Caco-2 (cell line): ENCODE data around the gene MTX1. TPM values are rescaled to one million over a fixed set of nuclear protein-coding genes. Genes with fewer than 3 reads are reported as not detected.

Source experiments
- BruUV-seq: library from RNA; stranded (reverse); fragments of 400-500 nt; replicated peaks from 2 replicates; lab custom pipeline; 2021; lab: Mats Ljungman, UMichigan
- CTCF ChIA-PET: fragments of 300-600 bp; sonication (Branson Sonifier 250); formaldehyde crosslinking; loops from one replicate; lab custom pipeline; 2022; ENCODE audit warnings: antibody characterized with exemption; lab: Charles Lee
- POLR2A ChIA-PET: fragments of 300-600 bp; sonication (Branson Sonifier 250); formaldehyde crosslinking; loops from one replicate; lab custom pipeline; 2022; ENCODE audit warnings: antibody characterized with exemption; lab: Charles Lee
- DNase-seq, 2 experiments: peaks; one replicate each; pipeline versions ENCODE4 v3.0.0 to v3.0.0-alpha.2; 2020 to 2022
- H3K27me3 ChIP-seq: replicated peaks from 2 replicates; pipeline ENCODE4 v1.6.0; 2011; ENCODE audit warnings: low read length; ENCODE audit not compliant: control insufficient read depth, insufficient read depth
- H3K36me3 ChIP-seq: 2 replicates; pipeline ENCODE4 v1.5.1; 2011; ENCODE audit warnings: low read length; ENCODE audit not compliant: control insufficient read depth, insufficient read depth
- H3K4me1 ChIP-seq: fragments of 250-450 bp; sonication (Bioruptor Pico); 2 replicates; pipeline ENCODE4 v1.5.1; 2020; ENCODE audit warnings: mild to moderate bottlenecking
- H3K4me3 ChIP-seq: 2 replicates; pipeline ENCODE4 v1.5.1; 2011; ENCODE audit warnings: low read depth, mild to moderate bottlenecking, control low read depth, low read length
- H3K9me3 ChIP-seq: fragments of 250-450 bp; sonication (Bioruptor Pico); 2 replicates; pipeline ENCODE4 v1.5.1; 2020; ENCODE audit warnings: mild to moderate bottlenecking, moderate library complexity
- H3K27ac Mint-ChIP-seq: one replicate; pipeline ENCODE4 v1.8.0; 2022; ENCODE audit warnings: mixed read lengths; ENCODE audit not compliant: unreplicated experiment
- H3K27me3 Mint-ChIP-seq: one replicate; pipeline ENCODE4 v1.8.0; 2022; ENCODE audit warnings: mixed read lengths; ENCODE audit not compliant: insufficient read depth, unreplicated experiment
- H3K36me3 Mint-ChIP-seq: one replicate; pipeline ENCODE4 v1.8.0; 2022; ENCODE audit warnings: mild to moderate bottlenecking, mixed read lengths; ENCODE audit not compliant: insufficient read depth, unreplicated experiment
- H3K4me1 Mint-ChIP-seq: one replicate; pipeline ENCODE4 v1.8.0; 2022; ENCODE audit warnings: low read depth, mixed read lengths; ENCODE audit not compliant: unreplicated experiment
- H3K4me3 Mint-ChIP-seq: one replicate; pipeline ENCODE4 v1.8.0; 2022; ENCODE audit warnings: mild to moderate bottlenecking, moderate library complexity, mixed read lengths; ENCODE audit not compliant: unreplicated experiment
- H3K9me3 Mint-ChIP-seq: one replicate; pipeline ENCODE4 v1.8.0; 2022; ENCODE audit warnings: mixed read lengths; ENCODE audit not compliant: unreplicated experiment
- CTCF ChIP-seq, 2 experiments: fragments of 200-600 bp in 1 of 2; IDR thresholded peaks; 1 replicate in 1 of 2; 2 replicates in 1 of 2; pipeline versions ENCODE4 v1.5.1 to v1.8.0; 2011 to 2022; ENCODE audit warnings: antibody characterized with exemption in 1 of 2, control low read depth in 1 of 2, inconsistent platforms in 1 of 2, low read depth in 1 of 2, low read length in 1 of 2, mild to moderate bottlenecking in 1 of 2, moderate library complexity in 1 of 2; ENCODE audit not compliant: insufficient read depth in 1 of 2, severe bottlenecking in 1 of 2, unreplicated experiment in 1 of 2
- intact Hi-C: fragments of 100-400 bp; cut with micrococcal nuclease; formaldehyde crosslinking; loops from one replicate; pipeline ENCODE4 v1.10.0; 2022; ENCODE audit not compliant: unreplicated experiment
- total RNA-seq: library from RNA; stranded (reverse); gene quantifications from 2 replicates; pipeline ENCODE4 v1.2.3, GENCODE V29; 2022

The MTX1 gene
- total RNA-seq, 1 experiment from 2014 or later = 65.3 TPM

GRCh38 chr1:155207806-155208540, 522 bp upstream of the MTX1 start, which contains the start of gene THBS3:
Gene THBS3 (minus strand): TSS chr1:155207897. CDS start chr1:155207876, 21 bp downstream.
- TSS peak; percentile 71 for BruUV-seq
- Mint-ChIP-seq H3K27me3 (no peaks in the 10 kb centered on the region), H3K9me3 (no peaks in the 10 kb centered on the region), H3K36me3 (peaks cover 21% of the 10 kb centered on the region), H3K4me1 (peaks cover 16% of the 10 kb centered on the region), H3K4me3 (peak within 1 kb of the TSS; percentile 80), H3K27ac (peak within 1 kb of the TSS; percentile 93)
- Histone ChIP-seq H3K36me3 (no peaks in the 10 kb centered on the region), H3K9me3 (no peaks in the 10 kb centered on the region), H3K4me3 (peak within 1 kb of the TSS; percentile 91), H3K4me1 (peaks cover 15% of the 10 kb centered on the region), H3K27me3 (no peaks in the 10 kb centered on the region)
- ChIA-PET POLR2A (interaction anchor here (1.2 kb wide), 1 partner anchor 19 kb away, joined by 4 read pairs; no protein-coding TSS in a partner anchor), CTCF (interaction anchor here (1.0 to 1.9 kb wide), 5 partner anchors 15 to 43 kb away, joined by 4 to 10 read pairs (median 10); no protein-coding TSS in a partner anchor)
- no peak for DNase-seq
- intact Hi-C loops = loop anchor here (1.0 kb wide), 2 partner anchors 18 to 36 kb away; no protein-coding TSS in a partner anchor
- no peak for TF ChIP-seq CTCF (IDR thresholded peaks at IDR 0.05; ENCODE audit: insufficient read depth in 1 of 2, low read depth in 1 of 2, low read length in 1 of 2, severe bottlenecking in 1 of 2, unreplicated experiment in 1 of 2)

GRCh38 chr1:155209312-155209721, 822 bp downstream of the MTX1 start:
- Mint-ChIP-seq H3K27ac (peak overlapping the region; percentile 93), H3K9me3 (no peaks in the 10 kb centered on the region), H3K4me1 (peaks cover 16% of the 10 kb centered on the region), H3K4me3 (peak overlapping the region; percentile 80), H3K27me3 (no peaks in the 10 kb centered on the region), H3K36me3 (peaks cover 21% of the 10 kb centered on the region)
- peak overlapping the region; percentile 91 for H3K4me3 ChIP-seq
- no peaks in the 10 kb centered on the region for H3K9me3 ChIP-seq
- H3K27me3 ChIP-seq = no peaks in the 10 kb centered on the region
- no peak for TF ChIP-seq CTCF (IDR thresholded peaks at IDR 0.05; ENCODE audit: insufficient read depth in 1 of 2, low read depth in 1 of 2, low read length in 1 of 2, severe bottlenecking in 1 of 2, unreplicated experiment in 1 of 2)
- intact Hi-C loops = no loop called here
- BruUV-seq = TSS peak; percentile 90
- ChIA-PET CTCF (interaction anchor here (0.6 to 1.0 kb wide), 3 partner anchors 16 to 36 kb away, joined by 5 to 7 read pairs (median 6); partner anchors contain the start of gene KRTCAP2), POLR2A (interaction anchor here (1.2 to 1.7 kb wide), 5 partner anchors 10 to 36 kb away, joined by 4 to 14 read pairs (median 10); partner anchors contain the start of gene KRTCAP2)
- H3K4me1 ChIP-seq = peaks cover 15% of the 10 kb centered on the region
- no peaks in the 10 kb centered on the region for H3K36me3 ChIP-seq
- no peak for DNase-seq

- POLR2A ChIA-PET = no interaction called here
Measured at GRCh38 chr1:155210314-155211104, 2.0 kb downstream of the MTX1 start.

More at GRCh38 chr1:155210314-155211104, 2.0 kb downstream of the MTX1 start:
- Histone ChIP-seq H3K9me3 (no peaks in the 10 kb centered on the region), H3K4me1 (peaks cover 15% of the 10 kb centered on the region), H3K36me3 (no peaks in the 10 kb centered on the region), H3K4me3 (peak overlapping the region; percentile 91; the same call in 1 of the 2 replicates), H3K27me3 (no peaks in the 10 kb centered on the region)
- Mint-ChIP-seq H3K36me3 (peaks cover 21% of the 10 kb centered on the region), H3K4me1 (peaks cover 16% of the 10 kb centered on the region), H3K27ac (peak overlapping the region; percentile 49), H3K27me3 (no peaks in the 10 kb centered on the region), H3K9me3 (no peaks in the 10 kb centered on the region), H3K4me3 (peak overlapping the region; percentile 80)
- no peak for DNase-seq
- TF ChIP-seq CTCF (IDR thresholded peaks at IDR 0.05; ENCODE audit: insufficient read depth in 1 of 2, low read depth in 1 of 2, low read length in 1 of 2, severe bottlenecking in 1 of 2, unreplicated experiment in 1 of 2) = no peak
- intact Hi-C loops = no loop called here
- CTCF ChIA-PET = no interaction called here
- no TSS peak for BruUV-seq
